Measurements from ENCODE around the gene TSPEAR.

Gene TSPEAR

DNA sequence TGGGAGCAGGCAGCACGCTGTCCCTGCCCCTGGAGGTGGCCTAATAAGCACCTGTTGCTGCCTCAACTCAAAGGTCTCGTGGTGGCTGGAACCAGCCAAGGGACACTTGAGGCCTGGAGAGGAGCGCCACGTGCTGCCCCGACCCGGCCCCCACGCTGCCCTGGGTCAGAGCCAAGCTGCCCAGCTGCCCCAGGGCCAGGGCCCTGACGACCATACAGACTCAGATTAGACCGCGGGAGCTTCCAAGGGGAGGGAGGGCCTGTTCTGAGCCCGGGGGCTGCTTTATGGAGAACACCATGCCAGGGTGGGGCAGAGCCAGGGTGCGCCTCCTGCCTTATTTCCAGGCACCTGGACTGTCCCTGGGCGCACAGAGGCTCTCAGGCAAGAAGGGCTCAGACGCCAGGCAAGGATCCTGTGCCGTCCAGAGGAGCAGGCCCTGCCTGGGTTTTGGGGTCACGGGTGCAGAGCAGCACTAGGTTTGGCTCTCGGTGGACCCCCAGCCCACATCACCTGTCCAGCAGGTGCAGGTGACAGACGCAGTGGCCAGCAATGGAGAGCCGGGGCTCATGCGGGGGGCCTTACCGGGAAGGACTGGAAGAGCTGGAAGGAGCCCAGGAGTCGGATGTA is 190.0 kb downstream of the TSPEAR start:
- H3K36me3 ChIP-seq (ENCODE audit: insufficient read depth, low read length) = no peaks in the 10 kb centered on the region
- H3K9ac ChIP-seq (ENCODE audit: low read depth, low read length) = no peak overlapping the region
- H3K4me1 ChIP-seq (ENCODE audit: insufficient read depth, low read length) = no peaks in the 10 kb centered on the region
- H3K9me3 ChIP-seq (ENCODE audit: control insufficient read depth, insufficient read depth, low read length) = no peaks in the 10 kb centered on the region

DNA sequence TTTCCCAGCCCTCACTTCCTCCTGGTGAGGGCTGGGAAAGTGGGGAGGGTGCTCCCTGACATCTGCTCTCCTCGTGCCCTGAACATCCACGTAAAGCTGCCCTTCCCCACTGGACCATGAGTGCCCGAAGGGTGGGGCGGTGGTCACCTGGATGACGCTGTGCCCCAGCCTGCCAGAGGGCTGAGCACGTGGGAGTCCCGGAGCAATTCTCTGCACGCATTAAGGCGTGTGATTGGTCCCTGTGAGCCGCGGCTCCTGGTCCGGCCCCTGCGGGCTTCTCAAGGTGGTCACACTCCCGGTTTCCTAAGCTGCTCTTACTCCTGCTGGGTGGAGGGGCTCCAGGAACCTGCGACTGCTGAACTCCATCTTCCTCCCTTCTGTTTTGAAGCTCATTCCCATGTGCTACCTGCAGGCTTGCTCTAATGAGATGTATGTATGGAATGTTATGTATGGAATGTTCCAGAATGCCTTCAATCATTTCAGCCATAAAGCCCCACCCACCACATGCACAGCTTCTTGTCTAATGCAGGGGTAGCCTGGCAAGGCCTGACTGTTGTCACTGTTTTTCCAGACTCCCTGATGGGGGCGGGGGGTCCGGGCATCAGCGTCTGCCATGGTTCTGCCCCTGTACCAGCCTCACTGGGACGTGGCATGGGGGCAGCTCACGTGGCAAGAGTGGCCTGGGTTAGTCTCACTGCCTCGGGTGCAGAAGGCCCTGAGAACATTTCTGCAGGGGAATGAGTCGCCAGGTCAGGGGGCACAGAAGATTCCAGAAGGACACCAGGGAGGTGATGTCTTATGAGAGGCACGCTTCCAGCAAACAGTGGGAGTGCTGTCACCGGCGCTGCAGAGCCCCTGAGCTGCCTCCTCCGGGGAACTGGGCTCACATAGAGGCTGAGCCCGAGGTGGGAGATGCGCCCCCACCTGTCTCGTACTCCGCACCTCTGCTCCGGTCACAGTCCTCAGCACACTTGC is 190.8 kb downstream of the TSPEAR start:
- H3K4me1 ChIP-seq (ENCODE audit: insufficient read depth, low read length) = no peaks in the 10 kb centered on the region
- H3K9ac ChIP-seq (ENCODE audit: low read depth, low read length) = no peak overlapping the region
- no peaks in the 10 kb centered on the region for H3K36me3 ChIP-seq (ENCODE audit: insufficient read depth, low read length)
- no peaks in the 10 kb centered on the region for H3K9me3 ChIP-seq (ENCODE audit: control insufficient read depth, insufficient read depth, low read length)

DNA sequence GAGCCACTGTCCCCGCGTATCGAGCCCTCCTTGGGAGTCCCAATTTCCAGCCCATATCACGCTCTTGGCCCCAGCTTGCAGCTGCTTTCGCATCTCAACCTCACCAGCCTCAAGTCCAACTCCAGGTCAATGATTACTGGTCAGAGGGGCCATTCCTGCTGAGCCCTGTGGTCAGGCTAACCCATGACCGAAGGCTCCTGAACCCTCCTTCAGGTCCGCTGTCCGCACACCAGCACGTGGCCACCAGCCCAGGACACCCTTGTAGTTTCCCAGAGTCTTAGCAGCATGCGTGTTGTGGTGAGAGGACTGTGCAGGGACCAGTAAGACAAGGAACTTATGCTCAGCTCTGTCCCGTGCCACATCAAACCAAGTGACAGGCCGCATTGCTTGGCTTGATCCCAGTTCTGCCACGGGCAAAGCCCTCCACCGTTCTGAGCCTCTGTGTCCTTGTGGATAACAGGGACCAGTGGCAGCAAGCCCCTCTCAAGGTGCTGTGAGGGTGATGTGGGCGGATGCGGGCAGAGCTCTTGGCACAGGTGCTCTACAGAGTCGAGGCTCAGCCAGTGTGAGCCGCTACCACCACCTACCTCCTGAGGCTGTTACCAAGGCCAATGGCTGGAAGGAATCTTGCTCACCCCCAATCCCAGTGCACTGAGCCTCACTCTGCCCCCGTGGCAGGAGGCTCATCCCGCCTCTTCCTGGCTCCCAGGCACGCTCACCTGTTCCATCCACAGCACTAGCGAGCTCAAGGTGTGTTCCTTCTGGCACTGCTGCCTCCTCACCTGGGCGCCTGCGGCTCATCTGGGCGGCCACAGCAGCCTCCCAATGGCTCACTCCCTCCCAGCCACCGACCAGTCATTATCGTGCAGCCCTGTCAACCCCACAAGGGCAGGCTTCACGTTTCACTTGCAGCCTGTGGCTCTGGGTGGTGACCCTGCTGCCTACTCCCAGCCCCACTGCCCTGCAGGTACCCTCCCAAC is 191.7 kb downstream of the TSPEAR start:
- Histone ChIP-seq H3K36me3 (ENCODE audit: insufficient read depth, low read length) (no peaks in the 10 kb centered on the region), H3K4me1 (ENCODE audit: insufficient read depth, low read length) (no peaks in the 10 kb centered on the region), H3K9ac (ENCODE audit: low read depth, low read length) (no peak overlapping the region), H3K9me3 (ENCODE audit: control insufficient read depth, insufficient read depth, low read length) (no peaks in the 10 kb centered on the region)

DNA sequence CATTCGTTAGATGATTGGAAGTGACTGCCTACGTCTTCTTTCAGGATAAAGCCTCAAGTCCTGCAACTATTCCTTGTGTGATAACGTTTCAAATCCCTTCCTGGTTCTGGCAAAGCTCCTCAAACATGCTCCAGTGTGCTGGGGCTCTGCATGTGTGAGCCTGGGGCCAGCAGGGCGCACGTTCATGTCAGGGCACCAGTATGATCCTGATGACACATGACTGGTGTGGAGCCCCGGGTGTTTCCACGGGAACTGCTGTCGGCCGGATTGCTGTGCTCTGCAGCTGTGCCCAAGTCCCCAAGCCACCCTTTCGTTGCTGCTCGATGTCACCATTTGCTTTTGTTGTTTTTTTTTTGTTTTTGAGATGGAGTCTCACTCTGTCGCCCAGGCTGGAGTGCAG is 192.7 kb downstream of the TSPEAR start:
- H3K9ac ChIP-seq (ENCODE audit: low read depth, low read length) = no peak overlapping the region
- no peaks in the 10 kb centered on the region for H3K9me3 ChIP-seq (ENCODE audit: control insufficient read depth, insufficient read depth, low read length)
- H3K36me3 ChIP-seq (ENCODE audit: insufficient read depth, low read length) = no peaks in the 10 kb centered on the region
- no peaks in the 10 kb centered on the region for H3K4me1 ChIP-seq (ENCODE audit: insufficient read depth, low read length)

DNA sequence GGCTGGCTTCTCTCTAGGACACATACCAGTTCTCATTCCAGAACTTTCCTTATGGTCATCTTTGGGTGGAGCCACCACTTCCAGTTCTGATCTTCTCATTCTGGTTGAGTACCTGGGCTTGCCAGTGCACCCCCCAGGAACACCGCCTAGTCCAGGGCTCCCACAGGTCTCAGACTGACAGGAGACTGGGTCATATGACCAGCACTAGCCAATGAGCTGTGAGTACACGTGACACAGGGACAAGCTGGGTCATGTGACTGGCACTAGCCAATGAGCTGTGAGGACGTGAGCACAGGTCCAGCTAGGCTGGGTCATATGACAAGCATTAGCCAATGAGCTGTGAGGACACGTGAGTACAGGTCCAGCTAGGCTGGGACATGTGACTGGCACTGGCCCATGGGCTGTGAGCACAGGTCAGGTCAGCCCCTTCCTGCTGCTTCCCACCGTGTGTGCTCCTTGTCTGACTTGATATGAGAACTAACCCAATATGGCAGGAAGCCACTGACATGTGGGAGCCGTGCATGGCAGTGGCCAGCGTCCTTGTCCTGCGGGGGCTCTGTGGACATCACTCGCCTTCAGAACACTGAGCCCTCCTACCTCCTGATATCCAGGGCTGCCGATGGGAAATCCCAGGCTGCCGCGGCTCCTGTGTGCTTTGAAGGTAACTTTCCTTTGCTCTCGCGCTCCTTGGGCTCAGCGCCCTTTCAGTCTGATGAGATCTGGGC is 194.0 kb downstream of the TSPEAR start:
- H3K9ac ChIP-seq (ENCODE audit: low read depth, low read length) = peak overlapping the region; percentile 35; the same call in 1 of the 2 replicates
- H3K4me1 ChIP-seq (ENCODE audit: insufficient read depth, low read length) = no peaks in the 10 kb centered on the region
- H3K36me3 ChIP-seq (ENCODE audit: insufficient read depth, low read length) = no peaks in the 10 kb centered on the region
- no peaks in the 10 kb centered on the region for H3K9me3 ChIP-seq (ENCODE audit: control insufficient read depth, insufficient read depth, low read length)

DNA sequence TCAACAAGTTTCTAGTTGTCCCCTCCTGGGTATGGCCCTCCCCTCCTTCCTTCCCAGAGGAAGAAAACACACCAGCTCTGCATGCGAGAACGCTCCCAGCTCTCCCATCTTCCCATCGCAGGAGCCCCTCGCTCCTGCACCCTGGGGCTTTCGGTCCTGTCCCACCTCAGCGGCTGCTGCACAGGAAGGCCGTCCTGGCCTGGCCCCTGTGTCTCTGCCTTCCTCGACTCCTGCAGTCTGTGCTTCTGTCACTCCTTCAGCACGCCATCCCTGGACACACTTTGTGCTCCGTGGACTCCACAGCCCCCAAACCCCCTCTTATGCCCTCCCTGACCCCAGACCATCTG is 194.6 kb downstream of the TSPEAR start:
- Histone ChIP-seq H3K9ac (ENCODE audit: low read depth, low read length) (no peak overlapping the region), H3K36me3 (ENCODE audit: insufficient read depth, low read length) (no peaks in the 10 kb centered on the region), H3K9me3 (ENCODE audit: control insufficient read depth, insufficient read depth, low read length) (no peaks in the 10 kb centered on the region), H3K4me1 (ENCODE audit: insufficient read depth, low read length) (no peaks in the 10 kb centered on the region)

DNA sequence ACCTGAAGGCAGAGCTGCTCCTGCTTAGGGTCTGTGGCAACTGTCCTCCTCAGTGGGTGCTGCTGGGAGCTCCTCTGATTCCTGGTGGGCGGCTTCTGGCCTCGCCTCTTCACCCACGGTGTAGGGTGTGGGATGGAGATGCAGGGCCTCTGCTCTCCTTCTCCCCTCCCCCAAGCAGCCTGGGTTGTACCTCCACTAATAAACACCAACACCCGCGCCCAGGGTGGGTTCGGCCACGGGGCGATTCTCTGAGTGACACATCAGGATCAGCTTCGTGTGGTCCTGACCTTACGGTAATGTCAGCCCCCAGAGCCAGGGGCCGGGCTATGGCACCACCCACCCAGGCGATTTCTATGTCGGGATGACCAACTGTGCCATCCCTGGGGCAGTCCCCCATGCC is 195.0 kb downstream of the TSPEAR start:
- Histone ChIP-seq H3K36me3 (ENCODE audit: insufficient read depth, low read length) (no peaks in the 10 kb centered on the region), H3K4me1 (ENCODE audit: insufficient read depth, low read length) (no peaks in the 10 kb centered on the region), H3K9ac (ENCODE audit: low read depth, low read length) (no peak overlapping the region), H3K9me3 (ENCODE audit: control insufficient read depth, insufficient read depth, low read length) (no peaks in the 10 kb centered on the region)

DNA sequence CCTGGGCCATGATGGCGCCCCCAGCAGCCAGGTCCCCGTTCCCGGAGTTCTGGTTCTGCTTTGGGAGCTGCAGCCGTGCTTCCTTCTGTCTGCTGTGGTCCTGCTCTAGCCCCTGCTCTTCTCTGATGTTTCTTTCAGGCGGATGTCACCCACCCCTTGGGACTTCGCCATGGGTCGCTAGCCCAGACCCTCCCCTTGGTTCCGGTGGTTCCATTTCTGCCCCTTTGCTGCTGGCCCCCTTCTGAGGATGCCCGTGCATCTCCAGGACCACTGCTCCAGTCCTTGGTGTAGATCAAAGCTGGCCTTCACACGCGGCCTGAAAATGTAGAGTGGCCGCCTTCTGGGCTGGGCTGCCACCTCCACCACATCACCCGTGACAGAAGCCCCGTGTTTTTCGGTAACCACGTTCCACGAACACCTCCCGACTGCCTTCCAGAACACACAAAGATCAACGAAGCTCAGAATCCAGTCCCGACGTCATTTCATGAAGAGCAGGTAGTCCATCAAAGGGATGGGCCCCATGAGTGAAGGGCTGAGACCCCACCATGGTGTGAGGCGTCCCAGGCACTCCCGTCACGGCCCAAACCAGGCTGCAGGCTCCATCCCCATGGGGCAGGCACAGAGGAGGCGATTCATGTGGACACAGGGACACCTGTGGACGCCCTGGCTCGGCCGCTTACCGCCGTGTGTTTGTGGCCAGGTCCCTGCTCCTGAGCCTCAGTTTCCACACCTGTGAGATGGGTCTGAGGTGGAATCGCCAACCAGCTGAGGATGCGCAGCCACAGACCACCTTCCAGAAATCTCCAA is 195.8 kb downstream of the TSPEAR start:
- Histone ChIP-seq H3K9ac (ENCODE audit: low read depth, low read length) (no peak overlapping the region; the same call in 1 of the 2 replicates), H3K36me3 (ENCODE audit: insufficient read depth, low read length) (no peaks in the 10 kb centered on the region), H3K9me3 (ENCODE audit: control insufficient read depth, insufficient read depth, low read length) (no peaks in the 10 kb centered on the region), H3K4me1 (ENCODE audit: insufficient read depth, low read length) (no peaks in the 10 kb centered on the region)

DNA sequence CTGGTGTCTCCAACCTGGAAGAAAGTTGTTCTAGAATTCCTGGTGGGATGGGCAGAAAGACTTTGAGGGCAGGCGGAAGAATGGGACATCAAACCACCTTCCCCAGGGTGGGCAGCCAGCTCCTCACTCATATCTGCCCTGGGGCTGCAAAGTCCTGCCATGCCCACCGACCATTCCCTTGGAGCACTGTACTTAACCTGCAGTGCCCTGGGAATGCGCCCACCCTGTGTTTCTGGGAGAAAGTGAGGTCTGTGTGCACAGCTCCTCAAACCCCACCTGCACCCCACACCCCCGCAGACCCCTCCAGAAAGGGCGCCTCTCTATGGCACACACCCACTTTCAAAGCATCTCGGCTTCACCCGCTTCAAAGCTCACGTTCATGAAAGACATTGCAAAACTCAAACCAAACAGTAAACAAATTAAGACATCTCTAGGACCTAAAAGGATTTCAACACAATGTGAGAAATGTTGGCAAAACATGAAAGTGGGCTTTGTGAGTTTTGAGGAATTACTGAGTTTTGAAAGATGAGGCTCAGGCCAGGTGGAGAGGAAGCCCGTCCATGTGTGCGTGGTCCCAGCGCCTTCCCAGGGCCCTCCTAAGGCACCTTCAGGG is 196.5 kb downstream of the TSPEAR start:
- Histone ChIP-seq H3K36me3 (ENCODE audit: insufficient read depth, low read length) (no peaks in the 10 kb centered on the region), H3K4me1 (ENCODE audit: insufficient read depth, low read length) (no peaks in the 10 kb centered on the region), H3K9me3 (ENCODE audit: control insufficient read depth, insufficient read depth, low read length) (no peaks in the 10 kb centered on the region), H3K9ac (ENCODE audit: low read depth, low read length) (no peak overlapping the region)

DNA sequence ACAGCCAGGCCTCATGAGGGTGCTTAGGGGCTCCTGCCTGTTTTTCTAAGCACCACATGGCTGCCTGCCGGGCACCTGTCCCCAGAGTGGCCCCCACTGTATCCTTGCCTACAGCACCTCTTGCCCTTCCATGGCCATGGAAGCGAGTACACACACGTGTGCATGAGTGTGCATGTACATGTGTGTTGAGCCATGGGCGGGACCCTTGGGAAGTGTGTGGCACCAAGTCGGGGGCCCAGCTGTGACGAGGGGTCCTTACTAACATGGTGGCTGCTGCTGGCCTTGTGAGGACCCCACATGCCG is 197.2 kb downstream of the TSPEAR start:
- Histone ChIP-seq H3K4me1 (ENCODE audit: insufficient read depth, low read length) (no peaks in the 10 kb centered on the region), H3K9ac (ENCODE audit: low read depth, low read length) (no peak overlapping the region), H3K36me3 (ENCODE audit: insufficient read depth, low read length) (no peaks in the 10 kb centered on the region), H3K9me3 (ENCODE audit: control insufficient read depth, insufficient read depth, low read length) (no peaks in the 10 kb centered on the region)

DNA sequence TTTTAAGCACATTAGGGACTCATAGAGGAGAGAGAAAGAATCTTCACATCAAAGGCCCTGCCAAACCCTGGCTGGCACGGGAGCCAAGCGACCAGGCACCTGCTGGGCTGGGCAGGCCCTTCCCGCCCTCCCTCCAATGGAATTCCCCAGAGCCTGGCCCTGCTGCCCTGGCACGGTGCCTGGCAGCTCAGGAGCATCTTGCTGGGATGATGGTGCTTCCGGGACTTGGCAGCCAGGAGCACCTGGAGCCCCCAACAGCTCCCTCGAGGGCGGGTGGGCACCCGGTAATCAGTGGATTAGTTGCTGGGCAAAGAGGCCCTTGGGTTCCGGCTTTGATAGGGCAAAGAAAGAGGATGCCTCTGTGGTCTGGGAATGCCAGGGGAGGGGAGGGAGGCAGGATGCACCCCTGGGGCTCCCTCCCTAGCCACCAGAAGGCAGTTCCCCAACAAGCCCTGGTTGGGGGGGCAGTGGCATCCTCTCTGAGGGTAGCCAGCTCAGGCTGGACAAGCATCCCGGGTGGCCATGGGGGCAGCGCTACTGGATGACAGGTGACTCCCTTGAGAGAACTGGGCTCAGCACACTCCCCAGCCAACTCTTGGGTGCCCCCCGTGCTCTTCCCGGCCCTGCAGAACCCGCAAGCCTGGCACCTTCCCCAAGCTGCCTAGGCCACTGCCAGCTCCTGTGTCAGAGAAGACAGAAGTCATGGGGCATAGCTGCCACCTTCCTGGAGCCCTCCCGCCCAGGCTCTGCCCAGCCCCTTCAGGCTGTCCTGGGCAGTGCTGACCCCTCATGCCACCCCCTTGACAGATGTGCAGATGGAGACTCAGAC is 197.8 kb downstream of the TSPEAR start:
- H3K9me3 ChIP-seq (ENCODE audit: control insufficient read depth, insufficient read depth, low read length) = no peaks in the 10 kb centered on the region
- H3K36me3 ChIP-seq (ENCODE audit: insufficient read depth, low read length) = no peaks in the 10 kb centered on the region
- H3K4me1 ChIP-seq (ENCODE audit: insufficient read depth, low read length) = no peaks in the 10 kb centered on the region
- no peak overlapping the region for H3K9ac ChIP-seq (ENCODE audit: low read depth, low read length)

DNA sequence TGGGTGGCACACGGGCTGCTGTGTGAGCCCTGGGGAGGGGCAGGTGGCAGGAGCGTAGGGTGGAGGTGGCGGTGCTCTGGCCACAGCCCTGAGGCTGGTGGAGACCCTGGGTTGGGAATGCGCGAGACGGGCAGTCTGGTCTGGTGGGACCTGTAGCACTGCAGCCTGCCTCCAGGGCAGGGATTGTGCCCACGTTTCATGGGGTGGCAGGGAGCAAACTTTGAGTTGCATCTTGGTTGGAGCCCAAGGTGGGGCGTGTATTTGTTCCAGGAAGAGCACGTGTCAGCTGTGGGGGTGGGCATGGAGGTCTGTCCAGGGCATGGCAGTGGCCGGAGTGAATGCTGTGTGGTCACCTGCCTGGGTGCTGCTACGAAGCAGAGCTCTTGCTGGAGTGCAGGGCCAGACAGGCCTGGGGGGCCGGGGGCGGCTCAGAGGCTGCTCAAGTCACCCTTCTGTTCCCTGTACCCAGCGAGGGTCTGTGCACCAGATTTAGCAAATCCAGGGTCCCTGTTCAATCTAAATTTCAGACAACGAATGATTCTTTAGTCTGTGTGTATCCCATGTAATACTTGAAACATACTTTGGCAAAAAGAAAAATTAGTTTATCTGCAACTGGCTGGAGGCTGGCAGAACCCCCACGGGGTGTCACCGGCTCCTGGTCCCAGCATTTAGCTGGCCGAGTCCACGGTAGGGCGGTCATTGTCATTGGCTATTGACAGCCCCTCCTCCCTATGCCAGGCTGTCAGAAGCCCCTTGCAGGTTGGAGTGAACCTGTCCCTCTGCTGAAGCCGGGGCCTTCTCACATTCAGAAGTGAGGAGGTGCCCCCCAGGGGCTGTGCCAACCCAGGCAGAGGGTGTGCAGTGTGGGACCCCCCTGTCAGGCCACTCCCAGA is 198.6 kb downstream of the TSPEAR start:
- no peaks in the 10 kb centered on the region for H3K9me3 ChIP-seq (ENCODE audit: control insufficient read depth, insufficient read depth, low read length)

More for the DNA sequence above, 198.6 kb downstream of the TSPEAR start:
- no peaks in the 10 kb centered on the region for H3K4me1 ChIP-seq (ENCODE audit: insufficient read depth, low read length)
- H3K36me3 ChIP-seq (ENCODE audit: insufficient read depth, low read length) = no peaks in the 10 kb centered on the region
- no peak overlapping the region for H3K9ac ChIP-seq (ENCODE audit: low read depth, low read length)

Data from ES-I3 (cell line).